Hepatocyte (in vitro differentiated cells): Measurements from ENCODE around the gene MORC2. TPM values are rescaled to one million over a fixed set of nuclear protein-coding genes. Genes with fewer than 3 reads are reported as not detected.

Source experiments
- DNase-seq: peaks from one replicate; pipeline ENCODE4 v3.0.0-alpha.2; 2016; ENCODE audit warnings: low spot score
- H2AFZ ChIP-seq: fragments of 200-600 bp; sonication (generic); 2 replicates; pipeline ENCODE4 v1.6.0; 2016; ENCODE audit warnings: antibody characterized with exemption, mild to moderate bottlenecking
- H3K27ac ChIP-seq: fragments of 200-600 bp; sonication (generic); 2 replicates; pipeline ENCODE4 v1.5.1; 2016; ENCODE audit warnings: mild to moderate bottlenecking
- H3K27me3 ChIP-seq: fragments of 200-600 bp; sonication (generic); 2 replicates; pipeline ENCODE4 v1.6.1; 2016
- H3K36me3 ChIP-seq: fragments of 200-600 bp; sonication (generic); replicated peaks from 2 replicates; pipeline ENCODE4 v1.5.1; 2016; ENCODE audit warnings: low read depth; ENCODE audit not compliant: insufficient read depth
- H3K4me1 ChIP-seq: fragments of 200-600 bp; sonication (generic); 2 replicates; pipeline ENCODE4 v1.5.1; 2016; ENCODE audit warnings: mild to moderate bottlenecking, moderate library complexity; ENCODE audit not compliant: insufficient read depth
- H3K4me2 ChIP-seq: fragments of 200-600 bp; sonication (generic); 2 replicates; pipeline ENCODE4 v1.6.0; 2016
- H3K4me3 ChIP-seq: fragments of 200-600 bp; sonication (generic); 2 replicates; pipeline ENCODE4 v1.5.1; 2016; ENCODE audit warnings: mild to moderate bottlenecking
- H3K79me2 ChIP-seq: fragments of 200-600 bp; sonication (generic); 2 replicates; pipeline ENCODE4 v1.6.0; 2017; ENCODE audit warnings: mild to moderate bottlenecking
- H3K9me2 ChIP-seq: fragments of 200-600 bp; sonication (generic); replicated peaks from 2 replicates; pipeline ENCODE4 v1.6.0; 2017; ENCODE audit warnings: mild to moderate bottlenecking; ENCODE audit not compliant: insufficient read depth
- H3K9me3 ChIP-seq: fragments of 200-600 bp; sonication (generic); 2 replicates; pipeline ENCODE4 v1.5.1; 2016; ENCODE audit warnings: low read depth, mild to moderate bottlenecking
- H4K20me1 ChIP-seq: fragments of 200-600 bp; sonication (generic); 2 replicates; pipeline ENCODE4 v1.6.0; 2016; ENCODE audit warnings: mild to moderate bottlenecking; ENCODE audit not compliant: insufficient read depth, poor library complexity, severe bottlenecking
- CTCF ChIP-seq: fragments of 200-600 bp; sonication (generic); IDR thresholded peaks from 2 replicates; pipeline ENCODE4 v1.5.1; 2016; ENCODE audit warnings: antibody characterized with exemption, mild to moderate bottlenecking; ENCODE audit not compliant: poor library complexity
- EZH2 ChIP-seq: fragments of 200-600 bp; sonication (generic); IDR thresholded peaks from 2 replicates; pipeline ENCODE4 v1.6.1; 2016; ENCODE audit warnings: antibody characterized with exemption, mild to moderate bottlenecking, borderline replicate concordance
- EZH2phosphoT487 ChIP-seq: fragments of 200-600 bp; sonication (generic); IDR thresholded peaks from one replicate; pipeline ENCODE4 v1.6.1; 2018; ENCODE audit warnings: antibody characterized with exemption, mild to moderate bottlenecking, low read depth, moderate library complexity; ENCODE audit not compliant: unreplicated experiment, severe bottlenecking
- WGBS: methylation state at CpG from one replicate; pipeline ENCODE4 v1.1.6; 2016; ENCODE audit warnings: low lambda C conversion rate; ENCODE audit errors: missing lambda C conversion rate; 5-methylcytosine and 5-hydroxymethylcytosine counted together
- polyA plus RNA-seq: library from polyadenylated mRNA; unstranded; fragments of >200 nt; fragmentation: Nextera tagmentation; extraction: Ambion mirVana; gene quantifications from 2 replicates; pipeline ENCODE4 v1.2.1, GENCODE V29; 2016
- total RNA-seq: library from RNA; depleted of rRNA; stranded (reverse); fragments of >200 nt; gene quantifications from 2 replicates; pipeline ENCODE4 v1.2.3, GENCODE V29; 2014

Gene MORC2
- total and polyA plus RNA-seq, 2 experiments from 2014 or later = 15.6 to 24.0 TPM

- Histone ChIP-seq H3K27ac (peak overlapping the region; percentile 86), H3K79me2 (peaks cover 16% of the 10 kb centered on the region), H3K4me2 (peak overlapping the region; percentile 73), H4K20me1 (no peaks in the 10 kb centered on the region), H2AFZ (no peak overlapping the region), H3K36me3 (no peaks in the 10 kb centered on the region), H3K27me3 (no peaks in the 10 kb centered on the region), H3K9me3 (no peaks in the 10 kb centered on the region), H3K9me2 (no peaks in the 10 kb centered on the region), H3K4me1 (peaks cover 37% of the 10 kb centered on the region), H3K4me3 (no peak overlapping the region)
- peak; percentile 89 for DNase-seq
- no peak for TF ChIP-seq CTCF
- TF ChIP-seq EZH2phosphoT487 = no peak
- TF ChIP-seq EZH2 = no peak
- WGBS = 44% methylated on average over 14 of the region's 14 CpGs
These were observed 87.0 kb downstream of the MORC2 start for GRCh38 chr22:30881361-30882183.

GRCh38 chr22:30880847-30881246 is 87.7 kb downstream of the MORC2 start:
- TF ChIP-seq CTCF = no peak
- no peak for TF ChIP-seq EZH2phosphoT487
- TF ChIP-seq EZH2 = no peak
- Histone ChIP-seq H3K9me2 (no peaks in the 10 kb centered on the region), H4K20me1 (no peaks in the 10 kb centered on the region), H3K4me1 (peaks cover 37% of the 10 kb centered on the region), H3K9me3 (no peaks in the 10 kb centered on the region), H3K36me3 (no peaks in the 10 kb centered on the region), H2AFZ (no peak overlapping the region), H3K27ac (peak overlapping the region; percentile 86), H3K79me2 (peaks cover 16% of the 10 kb centered on the region), H3K27me3 (no peaks in the 10 kb centered on the region), H3K4me3 (no peak overlapping the region), H3K4me2 (peak overlapping the region; percentile 73)
- 94% methylated on average over 5 of the region's 5 CpGs for WGBS
- DNase-seq = no peak

- no peaks in the 10 kb centered on the region for H3K36me3 ChIP-seq
- H4K20me1 ChIP-seq = no peaks in the 10 kb centered on the region
- H3K4me2 ChIP-seq = no peak overlapping the region
- H3K4me1 ChIP-seq = peaks cover 37% of the 10 kb centered on the region
- H3K79me2 ChIP-seq = peaks cover 16% of the 10 kb centered on the region
- 90% methylated on average over 8 of the region's 8 CpGs for whole genome bisulfite sequencing
- TF ChIP-seq EZH2 (no peak), EZH2phosphoT487 (no peak), CTCF (no peak)
- H2AFZ ChIP-seq = no peak overlapping the region
- DNase-seq = no peak
- H3K9me3 ChIP-seq = no peaks in the 10 kb centered on the region
- no peak overlapping the region for H3K27ac ChIP-seq
- H3K27me3 ChIP-seq = no peaks in the 10 kb centered on the region
- no peaks in the 10 kb centered on the region for H3K9me2 ChIP-seq
- H3K4me3 ChIP-seq = no peak overlapping the region
These were observed 88.4 kb downstream of the MORC2 start for GRCh38 chr22:30880181-30880601.
